ENCODE data around the gene TMEM163. TPM values are rescaled to one million over a fixed set of nuclear protein-coding genes. Genes with fewer than 3 reads are reported as not detected.
"Not testable (repeated sequence)": the region's sequence is repeated elsewhere in the genome, so short reads cannot be mapped to it uniquely, and the experiment has no call there.

TMEM163 gene
- polyA plus RNA-seq, 1 donor from 2014 or later: 3.5 TPM

- H3K9me2 ChIP-seq (ENCODE audit: insufficient read depth, low read length): no peaks in the 10 kb centered on the region
- no peak overlapping the region for H3K4me2 ChIP-seq (ENCODE audit: low read length)
- no peaks in the 10 kb centered on the region for H3K79me2 ChIP-seq (replicated peaks; ENCODE audit: insufficient read depth, low read length)
- H3K9me3 ChIP-seq (ENCODE audit: low read length): no peaks in the 10 kb centered on the region
- no peaks in the 10 kb centered on the region for H3K27me3 ChIP-seq (ENCODE audit: insufficient read depth, low read depth, low read length)
- no peaks in the 10 kb centered on the region for H3F3A ChIP-seq (ENCODE audit: insufficient read depth, low read length, poor library complexity, severe bottlenecking)
- H3K9ac ChIP-seq (ENCODE audit: low read length): no peak overlapping the region
- H3K27ac ChIP-seq (ENCODE audit: low read length): no peak overlapping the region
- H3K36me3 ChIP-seq (ENCODE audit: insufficient read depth, low read length): no peaks in the 10 kb centered on the region
- no peak overlapping the region for H3K4me3 ChIP-seq (ENCODE audit: low read length)
- TF ChIP-seq CTCF (IDR thresholded peaks at IDR 0.05; ENCODE audit: poor library complexity, severe bottlenecking) (no peak), RAD21 (conservative IDR thresholded peaks at IDR 0.05) (no peak), EZH2 (IDR thresholded peaks at IDR 0.05; ENCODE audit: borderline replicate concordance, insufficient read depth, low read length, poor library complexity, severe bottlenecking) (no peak), EP300 (conservative IDR thresholded peaks at IDR 0.05; ENCODE audit: poor library complexity, severe bottlenecking) (no peak), POLR2AphosphoS5 (IDR thresholded peaks at IDR 0.05) (no peak), MXI1 (conservative IDR thresholded peaks at IDR 0.05; ENCODE audit: poor library complexity, severe bottlenecking) (no peak), TAF1 (IDR thresholded peaks at IDR 0.05; ENCODE audit: low read depth) (no peak), SMC3 (conservative IDR thresholded peaks at IDR 0.05; ENCODE audit: poor library complexity) (no peak), REST (IDR thresholded peaks at IDR 0.05; ENCODE audit: borderline replicate concordance) (no peak)
- H4K20me1 ChIP-seq (ENCODE audit: insufficient read depth): no peaks in the 10 kb centered on the region
- no peak overlapping the region for H2AFZ ChIP-seq (ENCODE audit: low read depth, low read length)
Measured at GRCh38 chr2:134479696-134480330, 239.0 kb downstream of the TMEM163 start.

GRCh38 chr2:134476982-134477381, 241.8 kb downstream of the TMEM163 start:
- not testable (repeated sequence) for H3K27ac ChIP-seq (ENCODE audit: low read length); H3K27me3 ChIP-seq (ENCODE audit: insufficient read depth, low read depth, low read length); H4K20me1 ChIP-seq (ENCODE audit: insufficient read depth); H3K79me2 ChIP-seq (replicated peaks; ENCODE audit: insufficient read depth, low read length); H2AFZ ChIP-seq (ENCODE audit: low read depth, low read length); H3K4me3 ChIP-seq (ENCODE audit: low read length); H3K36me3 ChIP-seq (ENCODE audit: insufficient read depth, low read length); H3K9me2 ChIP-seq (ENCODE audit: insufficient read depth, low read length); H3K9me3 ChIP-seq (ENCODE audit: low read length); H3K9ac ChIP-seq (ENCODE audit: low read length); H3F3A ChIP-seq (ENCODE audit: insufficient read depth, low read length, poor library complexity, severe bottlenecking); H3K4me2 ChIP-seq (ENCODE audit: low read length)
